Measurements from ENCODE around the gene PRR20G.

The PRR20G gene

DNA sequence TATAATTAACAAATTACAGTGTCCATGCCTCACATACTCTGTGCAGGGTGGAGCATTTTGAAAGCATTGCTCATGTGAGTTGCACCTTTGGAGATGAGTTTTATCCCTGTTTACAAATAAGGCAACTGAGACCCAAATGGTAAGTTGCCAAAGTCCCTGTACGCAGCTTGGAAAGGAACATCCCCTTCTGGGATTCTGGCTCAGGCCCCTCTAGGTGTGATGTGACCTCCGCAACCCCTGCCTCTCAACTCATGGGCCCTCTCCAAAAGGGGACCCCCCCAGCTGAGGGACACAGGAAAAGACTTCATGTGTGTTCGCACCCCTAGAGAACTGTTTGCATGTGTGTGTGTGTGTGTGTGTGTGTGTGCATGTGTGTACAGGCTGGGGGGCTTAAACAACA lies 25.3 kb downstream of the PRR20G start:
- DNase-seq, result no peak

DNA sequence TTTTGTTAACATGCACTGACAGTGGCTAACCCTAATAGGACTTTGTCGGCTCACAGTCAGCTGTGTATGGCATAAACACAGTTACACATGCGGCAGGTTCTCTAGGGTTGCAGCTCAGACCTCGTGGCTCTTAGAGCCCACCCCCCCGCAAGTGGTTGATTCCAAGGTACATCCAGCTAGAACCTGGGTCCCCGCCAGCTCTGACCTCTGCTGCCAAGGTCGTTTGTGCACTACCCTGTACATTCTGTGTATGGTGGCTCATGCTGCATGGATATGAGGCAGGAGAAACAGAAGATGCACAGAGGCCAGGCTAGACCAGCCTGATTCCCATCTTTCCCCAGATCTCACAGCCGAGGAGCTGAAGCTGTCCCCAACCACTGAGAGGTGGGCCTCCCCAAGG lies 25.9 kb downstream of the PRR20G start:
- DNase-seq, result no peak

DNA sequence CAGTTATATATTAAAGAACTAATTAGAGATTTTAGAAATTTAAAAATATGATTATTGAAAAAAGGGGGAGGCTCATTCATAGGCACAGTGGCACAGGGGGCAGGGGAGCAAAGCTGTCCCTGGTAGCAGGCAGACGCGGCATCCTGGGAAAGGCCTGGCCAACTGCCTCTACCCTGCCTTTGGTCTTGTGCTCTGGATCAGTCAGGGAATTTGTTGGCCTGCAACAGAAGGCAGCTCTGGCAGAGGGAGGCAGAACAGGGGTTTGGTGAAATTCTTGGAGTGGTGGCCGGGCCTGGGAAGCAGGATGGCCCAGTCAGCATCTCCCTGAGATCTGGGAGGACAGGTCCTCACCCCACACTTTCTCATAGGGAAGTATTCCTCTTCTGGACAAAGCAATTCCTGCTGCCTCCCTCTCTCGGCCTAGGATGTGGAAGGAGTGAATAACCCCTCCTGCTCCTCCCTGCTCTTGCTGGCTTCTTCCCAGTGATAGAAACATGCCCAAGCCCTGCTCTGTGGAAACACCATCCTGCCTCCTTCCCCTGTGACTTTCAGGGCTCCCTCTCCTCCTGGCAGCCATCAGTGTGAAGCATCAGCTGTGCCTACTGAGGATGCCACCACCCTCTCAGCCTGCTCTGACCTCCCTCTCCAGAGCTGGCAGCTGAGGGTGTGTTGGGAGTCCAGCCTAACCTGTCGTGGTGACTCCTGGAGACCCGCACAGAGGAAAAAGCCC lies 26.9 kb downstream of the PRR20G start:
- DNase-seq, result no peak

DNA sequence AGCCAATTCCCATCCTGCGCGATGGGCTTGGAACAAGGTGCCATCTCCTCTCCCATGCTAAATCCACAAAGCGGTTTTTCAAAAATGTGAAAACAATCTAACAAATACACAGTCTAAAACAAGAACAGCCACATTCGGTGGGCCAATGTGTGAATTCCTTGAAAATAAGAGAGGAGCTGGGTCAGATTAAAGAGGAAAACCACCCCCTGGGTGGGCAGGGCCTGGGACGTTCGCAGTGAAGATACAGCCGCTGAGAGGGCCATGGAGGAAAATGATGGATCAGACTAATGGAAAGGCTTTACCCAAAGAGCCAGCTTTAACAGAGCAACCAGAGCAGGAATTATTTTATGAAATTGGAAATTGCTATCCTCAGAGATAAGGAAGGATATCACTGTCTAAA lies 27.4 kb downstream of the PRR20G start:
- DNase-seq, result no peak

DNA sequence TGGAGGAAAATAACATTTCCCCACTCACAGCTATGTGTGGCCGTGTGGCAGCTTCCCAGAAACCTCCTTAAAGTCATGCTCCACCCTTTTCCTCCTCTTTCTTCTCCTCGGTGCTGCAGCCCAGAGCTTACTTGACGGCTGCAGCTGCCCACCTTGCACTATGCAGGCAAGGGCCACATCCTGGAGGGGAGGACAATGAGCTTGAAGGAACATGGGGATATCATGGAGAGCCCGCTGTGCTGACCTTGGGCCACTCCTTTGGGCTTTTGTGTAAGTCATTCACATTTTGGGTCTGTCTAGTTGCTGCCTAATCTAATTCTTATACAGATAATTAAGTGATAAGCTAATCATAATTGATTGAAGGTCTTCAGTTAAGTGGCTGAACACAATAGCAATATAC lies 28.0 kb downstream of the PRR20G start:
- no peak for DNase-seq

DNA sequence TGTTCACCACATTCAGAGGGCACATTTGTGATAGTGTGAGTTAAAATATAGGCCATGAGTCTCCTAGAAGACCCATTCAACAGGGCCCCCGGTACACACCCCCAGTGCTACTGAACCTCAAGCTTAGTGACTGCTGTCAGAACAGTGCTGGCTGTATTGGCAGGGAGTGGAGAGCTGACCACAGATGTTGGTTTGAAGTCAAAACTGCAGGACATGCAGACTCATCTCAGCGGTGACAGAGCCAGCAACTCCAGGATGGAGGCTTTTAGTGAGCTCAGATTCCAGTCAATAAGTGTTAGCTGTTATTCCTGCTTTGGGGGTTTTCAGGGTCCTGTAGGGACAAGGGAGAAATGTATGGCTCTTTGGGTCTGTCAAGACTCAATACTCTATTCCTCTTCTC lies 29.1 kb downstream of the PRR20G start:
- no peak for DNase-seq

DNA sequence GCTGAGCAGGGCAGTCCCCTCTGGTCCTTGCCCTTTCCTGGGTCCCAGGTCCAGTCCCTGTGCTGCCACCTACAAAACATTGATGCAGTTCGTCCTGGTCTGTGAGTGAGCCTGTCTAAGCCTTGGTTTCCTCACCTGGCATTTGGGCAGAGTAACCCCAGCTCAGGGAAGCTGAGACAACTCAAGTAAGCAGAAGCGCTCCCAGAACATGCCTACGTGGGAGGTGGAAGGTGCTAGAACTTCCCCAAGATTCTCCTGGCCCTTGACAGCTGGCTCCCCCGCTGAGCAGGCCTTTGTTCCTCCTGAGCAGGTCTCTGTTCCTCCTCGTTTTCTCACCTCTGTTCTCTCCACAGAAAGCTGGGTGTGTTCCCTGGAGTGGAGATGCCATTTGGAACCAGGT lies 30.5 kb downstream of the PRR20G start:
- DNase-seq, result no peak

DNA sequence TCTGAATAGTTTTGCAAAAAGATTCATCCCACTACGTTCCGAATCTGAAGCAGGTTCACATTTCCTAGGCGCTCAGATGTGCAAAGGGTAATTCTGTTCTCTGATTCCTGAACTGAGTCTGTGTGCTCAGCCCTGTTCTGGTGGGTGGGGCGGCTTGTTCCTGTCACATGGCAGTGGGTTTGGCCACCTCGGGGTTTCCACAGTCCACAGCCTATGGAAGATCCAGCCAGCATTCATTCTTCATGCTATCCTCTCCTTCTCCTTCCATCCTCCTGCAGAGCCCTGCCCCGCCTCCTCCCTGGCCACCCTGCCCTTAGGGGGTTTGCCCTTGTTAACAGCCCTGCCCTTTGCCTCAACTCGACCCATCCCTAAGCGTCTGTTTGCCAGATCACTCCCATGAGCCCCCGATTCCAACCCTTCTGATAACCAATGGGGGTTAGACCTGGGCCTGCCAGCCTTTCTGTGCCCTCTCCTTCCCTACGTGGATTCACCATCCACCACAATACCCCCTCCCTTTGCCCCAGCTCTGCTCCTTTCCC lies 31.0 kb downstream of the PRR20G start:
- no peak for DNase-seq

DNA sequence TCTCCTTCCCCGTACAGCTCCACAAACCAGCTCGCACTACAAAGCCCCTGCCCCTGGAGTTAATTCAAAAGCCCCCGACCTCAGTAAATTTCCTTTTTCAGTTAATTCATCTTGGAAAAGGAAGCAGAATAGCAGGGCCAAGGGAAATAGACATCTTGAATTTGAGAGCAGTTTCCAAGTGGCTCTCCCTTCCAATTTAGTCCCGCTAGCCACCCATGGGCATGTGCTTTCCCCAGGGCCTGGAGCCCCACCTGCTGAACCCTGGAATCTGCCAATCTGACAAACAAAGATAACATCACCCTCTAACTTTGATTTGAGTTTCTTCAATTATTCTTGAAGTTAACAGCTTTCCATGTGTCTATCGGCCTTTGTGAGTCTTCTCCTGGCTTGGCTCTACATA lies 31.7 kb downstream of the PRR20G start:
- DNase-seq, result no peak

DNA sequence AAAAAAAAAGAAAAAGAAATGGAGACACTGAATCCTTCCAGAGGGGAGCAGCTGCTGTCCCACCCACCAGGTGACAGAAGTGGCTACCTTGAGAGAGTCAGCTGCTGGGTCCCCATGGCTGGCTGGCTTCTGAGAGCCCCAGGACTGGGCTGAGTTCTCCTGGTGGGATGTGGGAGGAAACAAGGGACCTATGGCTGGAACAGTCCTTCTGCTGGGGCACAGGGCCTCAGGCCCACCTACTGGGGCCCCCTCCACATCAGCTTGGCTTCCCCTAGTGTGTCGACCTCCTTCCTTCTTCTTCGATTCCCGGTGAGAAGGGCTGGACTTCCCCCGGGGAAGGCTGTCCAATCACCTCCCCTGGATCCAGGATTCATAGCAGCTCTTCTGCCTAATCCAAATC lies 32.3 kb downstream of the PRR20G start:
- no peak for DNase-seq

DNA sequence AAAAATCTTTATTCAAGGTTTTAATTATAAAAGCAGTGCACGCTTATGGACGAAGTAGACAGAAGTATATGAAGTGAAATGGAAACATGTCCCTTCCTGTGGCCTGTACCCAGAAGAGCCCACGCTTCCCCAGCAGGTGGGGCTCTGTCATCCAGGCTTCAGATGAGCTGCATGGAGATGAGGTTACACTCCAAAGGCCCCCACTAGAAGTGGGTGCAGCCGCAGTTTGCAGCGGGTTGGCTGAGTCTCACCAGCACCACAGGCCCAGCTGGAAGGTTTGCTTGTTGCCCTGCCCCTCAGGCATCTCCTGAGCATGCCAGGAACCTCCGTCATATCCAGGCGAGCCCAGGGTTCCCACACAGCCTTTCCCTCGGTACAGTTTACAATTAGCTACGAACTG lies 33.1 kb downstream of the PRR20G start:
- DNase-seq, result no peak

DNA sequence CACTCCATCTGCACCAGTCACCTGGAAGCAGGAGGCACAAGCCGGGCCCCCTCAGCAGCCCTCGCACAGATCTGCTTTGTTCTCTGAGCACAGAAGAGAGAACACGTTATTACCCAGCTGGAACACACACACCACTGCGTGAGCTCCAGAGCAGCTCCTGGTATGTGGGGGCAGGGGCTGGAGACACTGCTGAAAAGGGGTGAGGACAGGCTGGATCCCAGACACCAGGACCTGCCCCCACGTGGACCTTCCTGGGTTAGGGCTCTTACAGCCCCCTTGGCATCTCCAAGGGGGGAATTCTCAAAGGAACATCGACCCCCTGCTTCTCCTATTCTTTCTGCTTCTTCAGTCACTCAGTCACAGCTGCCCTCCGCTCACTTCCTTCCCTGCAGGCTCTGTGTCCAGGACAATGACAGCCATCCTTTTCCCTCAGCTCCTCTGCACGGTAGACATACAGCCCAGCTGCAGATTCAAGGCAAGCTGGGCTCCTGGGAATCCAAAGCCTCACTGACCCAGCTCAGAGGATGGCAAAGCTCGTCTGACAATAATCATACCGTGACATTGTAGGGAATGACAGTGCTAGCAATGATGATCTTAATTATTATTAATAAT lies 33.7 kb downstream of the PRR20G start:
- DNase-seq, result no peak

DNA sequence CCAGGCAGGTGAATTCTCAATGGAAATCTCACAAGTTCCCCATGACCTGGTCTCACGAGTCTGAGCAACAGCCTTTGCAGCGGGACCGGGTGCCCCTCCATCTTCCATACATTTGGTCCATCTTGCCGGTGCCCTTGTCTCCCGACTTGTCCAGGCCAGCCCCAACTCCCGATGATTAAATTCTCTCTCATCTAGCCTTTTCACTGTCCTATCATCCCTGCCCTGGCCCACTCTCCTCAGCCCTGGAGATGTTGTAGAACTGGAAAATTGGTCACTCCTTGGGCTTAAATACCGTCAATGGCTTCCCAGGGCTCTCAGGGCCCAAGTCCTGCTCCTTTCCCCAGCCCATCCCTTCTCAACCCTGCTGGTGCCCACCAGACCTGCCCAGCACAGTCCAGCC lies 34.4 kb downstream of the PRR20G start:
- no peak for DNase-seq

DNA sequence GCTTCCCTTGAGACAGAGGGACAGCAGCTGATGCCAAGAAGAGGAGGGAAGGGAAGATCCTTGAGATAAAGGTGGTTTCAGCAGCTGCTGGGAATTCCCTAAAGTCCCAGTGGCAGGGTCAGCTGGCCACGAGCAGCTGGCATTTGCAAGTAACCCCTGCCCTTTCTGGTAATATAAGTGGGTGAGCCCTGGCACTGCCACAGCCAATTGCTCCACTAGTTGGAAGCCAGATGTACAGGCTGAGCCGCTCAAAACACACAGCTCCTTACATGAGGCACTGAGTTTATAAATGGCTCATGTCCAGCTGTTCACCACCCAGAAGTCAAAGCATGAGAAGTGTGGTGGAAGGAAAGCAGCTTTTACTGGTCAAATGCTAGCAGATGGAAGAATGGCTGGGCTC lies 35.4 kb downstream of the PRR20G start:
- no peak for DNase-seq

DNA sequence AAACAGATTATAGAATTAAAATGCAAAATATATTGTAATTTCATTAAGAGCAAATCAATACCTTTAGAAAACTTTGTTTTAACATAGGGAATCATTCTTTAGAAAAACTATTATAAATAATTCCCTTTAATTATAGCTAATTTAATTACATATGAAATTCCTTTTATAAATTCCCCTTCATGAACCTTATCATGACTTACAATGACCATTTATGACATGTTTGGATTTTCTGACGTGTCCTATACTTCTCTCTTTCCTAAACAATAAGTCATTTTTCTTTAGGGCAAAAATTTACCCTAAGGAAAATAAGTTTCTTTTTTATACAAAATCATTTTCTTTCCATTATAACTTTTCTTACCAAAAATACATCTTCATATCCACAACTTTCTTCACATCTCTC lies 37.8 kb downstream of the PRR20G start:
- DNase-seq, result no peak

DNA sequence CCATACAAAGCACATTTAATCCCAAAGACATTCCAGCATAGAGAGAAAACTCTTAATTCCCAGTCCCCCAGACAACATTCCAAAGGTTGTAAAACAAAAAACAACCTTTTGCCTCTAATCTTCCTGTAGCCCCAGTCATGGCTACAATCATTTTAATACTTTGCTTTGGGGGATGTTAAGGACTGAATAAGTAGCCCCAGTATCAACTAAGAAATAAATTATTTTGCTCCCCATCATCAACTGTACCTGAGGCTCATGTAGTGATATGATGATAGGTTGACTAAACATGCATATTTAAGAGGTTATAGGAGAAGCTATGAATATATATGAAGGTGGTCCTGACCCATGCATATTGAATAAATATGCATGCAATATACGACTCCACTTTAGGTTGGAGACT lies 40.6 kb downstream of the PRR20G start:
- DNase-seq, result no peak

DNA sequence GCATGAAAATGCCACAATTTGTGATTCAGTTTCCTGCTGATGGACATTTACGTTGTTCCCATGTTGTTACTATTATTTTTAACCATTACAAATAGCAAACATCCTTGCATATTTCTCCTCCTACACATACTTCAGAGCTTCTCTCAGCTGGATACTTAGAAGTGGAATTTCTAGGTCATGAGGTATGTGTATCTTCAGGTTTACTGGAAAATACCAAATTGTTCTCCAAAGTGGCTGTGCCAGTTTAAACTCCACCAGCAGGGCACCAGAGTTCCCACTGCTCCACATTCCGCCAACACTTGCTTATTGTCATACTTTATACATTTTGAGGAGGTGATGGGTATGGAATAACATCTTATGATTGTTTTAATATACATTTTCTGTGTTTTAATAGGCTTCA lies 49.2 kb downstream of the PRR20G start:
- DNase-seq, result no peak

DNA sequence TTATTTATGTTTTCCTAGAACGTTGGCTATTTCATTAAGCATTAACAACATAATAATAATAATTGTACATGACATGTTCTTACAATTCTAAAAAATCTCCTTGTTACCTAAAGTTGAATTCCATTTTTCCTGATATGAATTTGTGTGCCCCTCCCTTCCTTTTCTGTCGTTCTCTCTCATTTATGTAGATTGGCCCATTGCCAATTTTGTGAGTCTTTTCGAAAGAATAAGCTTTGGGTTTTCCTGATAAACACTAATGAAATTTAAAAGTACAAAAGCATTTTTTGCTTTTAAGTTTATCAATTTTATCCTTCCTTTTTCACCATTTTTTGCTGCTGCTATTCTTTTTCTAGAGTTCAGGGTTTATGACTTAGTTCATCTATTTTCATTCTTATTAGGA lies 50.0 kb downstream of the PRR20G start:
- no peak for DNase-seq

DNA sequence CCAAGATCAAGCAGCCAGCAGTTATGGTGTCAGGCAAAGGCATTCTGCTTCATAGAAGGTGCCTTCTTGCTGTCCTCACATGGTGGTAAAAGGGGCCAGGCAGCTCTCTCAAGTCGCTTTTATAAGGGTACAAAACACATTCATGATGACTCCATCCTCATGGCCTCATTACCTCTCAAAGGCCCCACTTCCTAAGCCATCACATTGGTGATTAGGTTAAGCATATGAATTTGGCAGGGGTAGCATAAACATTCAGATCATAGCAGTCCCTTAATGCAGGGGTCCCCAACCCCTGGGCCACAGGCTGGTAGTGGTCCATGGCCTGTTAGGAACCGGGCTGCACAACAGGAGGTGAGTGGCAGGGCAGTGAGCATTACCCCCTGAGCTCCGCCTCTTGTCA lies 52.1 kb downstream of the PRR20G start:
- no peak for DNase-seq

DNA sequence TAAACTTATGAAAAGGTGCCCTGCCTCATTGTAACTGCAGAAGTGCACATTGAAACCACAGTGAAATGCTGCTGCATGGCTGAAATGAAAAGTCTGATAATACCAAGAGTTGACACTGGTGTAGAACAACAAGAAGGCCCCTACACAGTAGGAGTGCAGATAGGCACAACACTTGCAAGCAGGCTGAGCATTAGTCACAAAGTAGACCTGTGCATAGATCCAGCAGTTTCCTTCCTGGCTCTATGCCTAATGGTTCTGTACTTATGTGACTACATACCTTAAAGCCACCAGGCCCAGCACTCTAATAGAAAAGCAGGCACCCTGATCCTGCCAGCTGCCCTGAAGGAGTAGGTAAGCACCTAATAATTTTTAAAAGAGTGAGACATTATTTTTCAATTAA lies 53.1 kb downstream of the PRR20G start:
- DNase-seq, result no peak

All from cerebellar nuclear complex (tissue), 1 donor.